DOHH2 (cell line): ENCODE results near the gene ALCAM.

Source experiments
- EZH2phosphoT487 ChIP-seq: fragments of 200-600 bp; sonication (generic); IDR thresholded peaks from 2 replicates; pipeline ENCODE4 v1.6.1; 2017; ENCODE audit warnings: borderline replicate concordance, mild to moderate bottlenecking, antibody characterized with exemption, low read length, moderate library complexity, mixed read lengths
- TF ChIP-seq, protein P1 (sequence below): fragments of 200-600 bp; sonication (generic); IDR thresholded peaks from one replicate; pipeline ENCODE4 v1.5.1; 2014; ENCODE audit warnings: antibody characterized with exemption, mild to moderate bottlenecking, low read depth, low read length; ENCODE audit not compliant: poor library complexity, severe bottlenecking

DNA sequence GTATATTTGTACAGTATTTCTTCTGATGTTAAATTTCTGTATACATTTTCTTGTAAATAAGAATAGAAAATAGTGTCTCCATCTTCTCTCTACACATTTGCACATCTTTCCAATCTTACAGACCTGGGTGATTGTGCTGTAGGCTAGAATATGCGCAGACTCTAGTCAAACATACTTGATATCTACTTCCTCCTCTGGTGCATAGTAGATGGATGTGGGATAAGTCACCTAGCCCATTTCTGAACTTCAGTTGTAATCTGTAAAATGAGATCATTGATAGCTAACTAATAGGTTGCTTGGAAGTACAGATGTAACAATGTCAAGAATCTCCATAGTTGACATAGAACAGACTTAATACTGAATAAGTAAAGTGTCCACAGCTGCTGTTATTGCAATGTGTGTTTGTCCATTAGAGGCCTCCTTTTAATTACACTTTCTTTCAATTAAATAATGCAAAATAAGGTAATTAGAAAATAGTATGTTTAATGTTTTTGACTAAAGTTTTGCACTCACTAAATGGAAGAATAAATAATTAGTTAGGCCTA, 46.7 kb downstream of the ALCAM start:
- TF ChIP-seq, protein P1, sequence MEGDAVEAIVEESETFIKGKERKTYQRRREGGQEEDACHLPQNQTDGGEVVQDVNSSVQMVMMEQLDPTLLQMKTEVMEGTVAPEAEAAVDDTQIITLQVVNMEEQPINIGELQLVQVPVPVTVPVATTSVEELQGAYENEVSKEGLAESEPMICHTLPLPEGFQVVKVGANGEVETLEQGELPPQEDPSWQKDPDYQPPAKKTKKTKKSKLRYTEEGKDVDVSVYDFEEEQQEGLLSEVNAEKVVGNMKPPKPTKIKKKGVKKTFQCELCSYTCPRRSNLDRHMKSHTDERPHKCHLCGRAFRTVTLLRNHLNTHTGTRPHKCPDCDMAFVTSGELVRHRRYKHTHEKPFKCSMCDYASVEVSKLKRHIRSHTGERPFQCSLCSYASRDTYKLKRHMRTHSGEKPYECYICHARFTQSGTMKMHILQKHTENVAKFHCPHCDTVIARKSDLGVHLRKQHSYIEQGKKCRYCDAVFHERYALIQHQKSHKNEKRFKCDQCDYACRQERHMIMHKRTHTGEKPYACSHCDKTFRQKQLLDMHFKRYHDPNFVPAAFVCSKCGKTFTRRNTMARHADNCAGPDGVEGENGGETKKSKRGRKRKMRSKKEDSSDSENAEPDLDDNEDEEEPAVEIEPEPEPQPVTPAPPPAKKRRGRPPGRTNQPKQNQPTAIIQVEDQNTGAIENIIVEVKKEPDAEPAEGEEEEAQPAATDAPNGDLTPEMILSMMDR = no peak
- no peak for TF ChIP-seq EZH2phosphoT487
